Measurements from ENCODE around the gene ZMYM2.
"Not testable (repeated sequence)": the region's sequence is repeated elsewhere in the genome, so short reads cannot be mapped to it uniquely, and the experiment has no call there.

ZMYM2 gene

GRCh38 chr13:19982447-19983043 lies 24.0 kb downstream of the ZMYM2 start:
- no peak for DNase-seq (ENCODE audit: low read depth)

- DNase-seq (ENCODE audit: low read depth): no peak
Observed at GRCh38 chr13:19984430-19985218, 26.1 kb downstream of the ZMYM2 start.

GRCh38 chr13:19985219-19985556 lies 26.7 kb downstream of the ZMYM2 start:
- no peak for DNase-seq (ENCODE audit: low read depth)

GRCh38 chr13:19991531-19991930 lies 33.0 kb downstream of the ZMYM2 start:
- no peak for DNase-seq (ENCODE audit: low read depth)

- no peak for DNase-seq (ENCODE audit: low read depth)
Observed at GRCh38 chr13:19993024-19993423, 34.5 kb downstream of the ZMYM2 start.

- no peak for DNase-seq (ENCODE audit: low read depth)
Observed at GRCh38 chr13:19998960-19999359, 40.4 kb downstream of the ZMYM2 start.

GRCh38 chr13:20000062-20000552 lies 41.6 kb downstream of the ZMYM2 start:
- no peak for DNase-seq (ENCODE audit: low read depth)

- DNase-seq (ENCODE audit: low read depth): no peak
Observed at GRCh38 chr13:20001366-20002190, 43.1 kb downstream of the ZMYM2 start.

- DNase-seq (ENCODE audit: low read depth): peak; percentile 1
Observed at GRCh38 chr13:20002787-20003186, 44.3 kb downstream of the ZMYM2 start.

- DNase-seq (ENCODE audit: low read depth): no peak
Observed at GRCh38 chr13:20006206-20006605, 47.7 kb downstream of the ZMYM2 start.

GRCh38 chr13:20015763-20016162 lies 57.2 kb downstream of the ZMYM2 start:
- no peak for DNase-seq (ENCODE audit: low read depth)

- DNase-seq (ENCODE audit: low read depth): no peak
Observed at GRCh38 chr13:20016649-20017364, 58.3 kb downstream of the ZMYM2 start.

- no peak for DNase-seq (ENCODE audit: low read depth)
Observed at GRCh38 chr13:20017365-20017711, 58.8 kb downstream of the ZMYM2 start.

- DNase-seq (ENCODE audit: low read depth): no peak
Observed at GRCh38 chr13:20019043-20019442, 60.5 kb downstream of the ZMYM2 start.

GRCh38 chr13:20024702-20025101 lies 66.2 kb downstream of the ZMYM2 start:
- no peak for DNase-seq (ENCODE audit: low read depth)

- DNase-seq (ENCODE audit: low read depth): no peak
Observed at GRCh38 chr13:20028953-20029352, 70.4 kb downstream of the ZMYM2 start.

- no peak for DNase-seq (ENCODE audit: low read depth)
Observed at GRCh38 chr13:20033486-20033885, 75.0 kb downstream of the ZMYM2 start.

GRCh38 chr13:20035130-20035529 lies 76.6 kb downstream of the ZMYM2 start:
- no peak for DNase-seq (ENCODE audit: low read depth)

GRCh38 chr13:20037908-20038307 lies 79.4 kb downstream of the ZMYM2 start:
- no peak for DNase-seq (ENCODE audit: low read depth)

- DNase-seq (ENCODE audit: low read depth): not testable (repeated sequence)
Observed at GRCh38 chr13:20042603-20043002, 84.1 kb downstream of the ZMYM2 start.

GRCh38 chr13:20043207-20043925 lies 84.8 kb downstream of the ZMYM2 start:
- DNase-seq (ENCODE audit: low read depth): no peak

GRCh38 chr13:20044086-20044485 lies 85.6 kb downstream of the ZMYM2 start:
- no peak for DNase-seq (ENCODE audit: low read depth)
